Heart left ventricle (tissue), 16 donors: ENCODE results near the gene SYNPO2. TPM values are rescaled to one million over a fixed set of nuclear protein-coding genes. Genes with fewer than 3 reads are reported as not detected.

ENCODE experiments used
- ATAC-seq, 4 donors: fragments of 200-7000 bp; cut with Tn5 transposase; one replicate each; pipeline ENCODE4 v1.9.1; 2020 to 2022; ENCODE audit warnings: moderate library complexity in 4 of 4, mild to moderate bottlenecking in 3 of 4, moderate number of reproducible peaks in 1 of 4
- DNase-seq, 5 donors: peaks; one replicate each; pipeline ENCODE4 v3.0.0-alpha.2; 2020
- H3K27ac ChIP-seq, 12 donors: fragments of 200-600 bp; sonication (generic) in 4 of 12; one replicate each; pipeline versions ENCODE4 v1.5.0 to v1.8.0; 2016 to 2022; ENCODE audit warnings: mild to moderate bottlenecking in 2 of 12
- H3K27me3 ChIP-seq, 9 donors: fragments of 200-600 bp; sonication (generic) in 2 of 9; one replicate each; pipeline versions ENCODE4 v1.5.1 to v1.8.0; 2016 to 2022; ENCODE audit warnings: mild to moderate bottlenecking in 3 of 9
- H3K36me3 ChIP-seq, 9 donors: fragments of 200-600 bp; sonication (generic) in 2 of 9; one replicate each; pipeline versions ENCODE4 v1.5.0 to v1.8.0; 2018 to 2022; ENCODE audit warnings: mild to moderate bottlenecking in 2 of 9
- H3K4me1 ChIP-seq, 12 donors: fragments of 200-600 bp; sonication (generic) in 4 of 12; one replicate each; pipeline versions ENCODE4 v1.5.0 to v1.8.0; 2016 to 2022; ENCODE audit warnings: mild to moderate bottlenecking in 3 of 12
- H3K4me3 ChIP-seq, 12 donors: fragments of 200-600 bp; sonication (generic) in 4 of 12; one replicate each; pipeline versions ENCODE4 v1.5.0 to v1.8.0; 2017 to 2022; ENCODE audit warnings: mild to moderate bottlenecking in 9 of 12, moderate library complexity in 4 of 12
- H3K9me3 ChIP-seq, 12 donors: fragments of 200-600 bp; sonication (generic) in 4 of 12; one replicate each; pipeline versions ENCODE4 v1.5.0 to v1.8.0; 2016 to 2022; ENCODE audit warnings: mild to moderate bottlenecking in 1 of 12
- POLR2A ChIP-seq, 2 donors: fragments of 450-650 bp; IDR thresholded peaks; one replicate each; pipeline ENCODE4 v1.6.1; 2017; ENCODE audit warnings: antibody characterized with exemption in 2 of 2, mild to moderate bottlenecking in 2 of 2, moderate library complexity in 2 of 2
- WGBS, 4 donors: extraction: QIAGEN DNeasy Blood & Tissue Kit in 2 of 4; methylation state at CpG; one replicate each; pipeline versions ENCODE4 v1.1.5 to v1.1.7; 2013 to 2018; 5-methylcytosine and 5-hydroxymethylcytosine counted together
- intact Hi-C, 10 donors: fragments of 100-400 bp; cut with DNase I; formaldehyde crosslinking; loops; one replicate each; pipeline versions ENCODE4 v1.11.1 to v1.14.2; 2022
- polyA plus RNA-seq, 2 donors: library from polyadenylated mRNA; stranded (reverse); fragments of 200-250 nt; gene quantifications; one replicate each; pipeline ENCODE4 v1.2.3, GENCODE V29; 2013
- total RNA-seq, 9 donors: library from RNA; depleted of rRNA in 2 of 9; stranded (reverse); fragments of >200 nt in 2 of 9; fragmentation: NEBNext Ultra II Directional in 3 of 9; extraction: Animal tissue kit (Norgen Biotek cat#: 25700) in 3 of 9; gene quantifications; one replicate each; pipeline versions ENCODE4 v1.1.0 to v1.2.4, GENCODE V29; 2016 to 2023
- TF ChIP-seq, protein P1 (sequence below), 12 donors: fragments of 200-600 bp; sonication (generic) in 4 of 12; IDR thresholded peaks; one replicate each; pipeline versions ENCODE4 v1.5.0 to v1.8.0; 2018 to 2022; ENCODE audit warnings: antibody characterized with exemption in 12 of 12, mild to moderate bottlenecking in 5 of 12
- donor health status: ischemic (EF 13 %, LVEDD 7.1; RV severe dilation, severe dysfunction).
- donor health status: healthy with polysubstance abuse.
- donor health status: DM: no; HTN: yes; CAD: no.
- donor health status: DM: no; HTN: no; CAD: no.
- donor health status: ischemic (EF 25% LVEDD 6.9; RV normal size, moderate dysfunction).
- donor health status: ischemic (EF 25% LVEDD 5.7; RV mildly dilated, moderate dysfunction).
- donor health status: healthy.
- donor health status: DM: yes; HTN: yes; CAD: no.
- donor health status: ischemic (EF 35%, LVEDD 5.7; RV mildly dilated, moderate dysfunction).
- donor health status: nonischemic (EF 11% LVEDD 7.7; RV severe dilation, severe dysfunction).
- donor health status: DM: yes; HTN: yes; CAD: no.
- donor health status: PGD.
- donor health status: ischemic (EF 29% LVEDD 5.4; RV normal size, mild dysfunction).
- donor health status: nonischemic (EF 23%, LVEDD 6.1; RV moderate dilation, normal function).

Gene SYNPO2
- total and polyA plus RNA-seq, 11 donors = 31.2 to 290 (median 231) TPM

DNA sequence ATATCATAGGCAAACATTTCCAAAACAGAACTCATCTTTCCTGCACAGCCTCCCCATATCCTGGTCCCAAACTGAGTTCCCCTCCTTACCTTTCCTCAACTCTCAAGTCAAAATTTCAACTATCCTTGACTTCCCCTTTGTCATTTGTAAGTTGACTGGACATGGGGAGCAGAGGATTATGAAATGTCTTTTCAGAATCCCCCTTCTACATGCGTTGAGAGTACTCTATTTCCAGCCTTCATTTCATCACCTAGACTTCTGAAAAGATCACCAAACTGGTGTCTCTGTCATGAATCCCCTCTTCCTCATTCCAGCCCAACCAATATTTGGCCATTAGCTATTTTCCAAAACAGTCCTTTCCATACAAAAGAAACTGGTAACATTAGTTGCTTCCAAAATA, 95.2 kb downstream of the SYNPO2 start:
- TF ChIP-seq, protein P1, sequence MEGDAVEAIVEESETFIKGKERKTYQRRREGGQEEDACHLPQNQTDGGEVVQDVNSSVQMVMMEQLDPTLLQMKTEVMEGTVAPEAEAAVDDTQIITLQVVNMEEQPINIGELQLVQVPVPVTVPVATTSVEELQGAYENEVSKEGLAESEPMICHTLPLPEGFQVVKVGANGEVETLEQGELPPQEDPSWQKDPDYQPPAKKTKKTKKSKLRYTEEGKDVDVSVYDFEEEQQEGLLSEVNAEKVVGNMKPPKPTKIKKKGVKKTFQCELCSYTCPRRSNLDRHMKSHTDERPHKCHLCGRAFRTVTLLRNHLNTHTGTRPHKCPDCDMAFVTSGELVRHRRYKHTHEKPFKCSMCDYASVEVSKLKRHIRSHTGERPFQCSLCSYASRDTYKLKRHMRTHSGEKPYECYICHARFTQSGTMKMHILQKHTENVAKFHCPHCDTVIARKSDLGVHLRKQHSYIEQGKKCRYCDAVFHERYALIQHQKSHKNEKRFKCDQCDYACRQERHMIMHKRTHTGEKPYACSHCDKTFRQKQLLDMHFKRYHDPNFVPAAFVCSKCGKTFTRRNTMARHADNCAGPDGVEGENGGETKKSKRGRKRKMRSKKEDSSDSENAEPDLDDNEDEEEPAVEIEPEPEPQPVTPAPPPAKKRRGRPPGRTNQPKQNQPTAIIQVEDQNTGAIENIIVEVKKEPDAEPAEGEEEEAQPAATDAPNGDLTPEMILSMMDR (IDR thresholded peaks at IDR 0.05) = no peak
- TF ChIP-seq POLR2A (IDR thresholded peaks at IDR 0.05) = no peak
- Histone ChIP-seq H3K9me3 (no peaks in the 10 kb centered on the region), H3K27me3 (no peaks in the 10 kb centered on the region), H3K4me1 (peaks cover 3 to 97% (median 58%) of the 10 kb centered on the region in 12 donors), H3K36me3 (no peaks in the 10 kb centered on the region), H3K27ac (peak overlapping the region in 10 of 12 donors; percentile 11 to 87 (median 55)), H3K4me3 (peak overlapping the region in 1 of 12 donors; percentile 8)
- intact Hi-C loops = loop anchor here (5.0 to 10.0 kb wide), 13 partner anchors 43 to 1071 kb away; partner anchors contain the start of gene USP53 (in 1 of the 10)
- ATAC-seq (no peak), DNase-seq (no peak)
- 31 to 51% (median 43%) methylated on average over 1 of the region's 1 CpG for whole genome bisulfite sequencing, 4 donors

DNA sequence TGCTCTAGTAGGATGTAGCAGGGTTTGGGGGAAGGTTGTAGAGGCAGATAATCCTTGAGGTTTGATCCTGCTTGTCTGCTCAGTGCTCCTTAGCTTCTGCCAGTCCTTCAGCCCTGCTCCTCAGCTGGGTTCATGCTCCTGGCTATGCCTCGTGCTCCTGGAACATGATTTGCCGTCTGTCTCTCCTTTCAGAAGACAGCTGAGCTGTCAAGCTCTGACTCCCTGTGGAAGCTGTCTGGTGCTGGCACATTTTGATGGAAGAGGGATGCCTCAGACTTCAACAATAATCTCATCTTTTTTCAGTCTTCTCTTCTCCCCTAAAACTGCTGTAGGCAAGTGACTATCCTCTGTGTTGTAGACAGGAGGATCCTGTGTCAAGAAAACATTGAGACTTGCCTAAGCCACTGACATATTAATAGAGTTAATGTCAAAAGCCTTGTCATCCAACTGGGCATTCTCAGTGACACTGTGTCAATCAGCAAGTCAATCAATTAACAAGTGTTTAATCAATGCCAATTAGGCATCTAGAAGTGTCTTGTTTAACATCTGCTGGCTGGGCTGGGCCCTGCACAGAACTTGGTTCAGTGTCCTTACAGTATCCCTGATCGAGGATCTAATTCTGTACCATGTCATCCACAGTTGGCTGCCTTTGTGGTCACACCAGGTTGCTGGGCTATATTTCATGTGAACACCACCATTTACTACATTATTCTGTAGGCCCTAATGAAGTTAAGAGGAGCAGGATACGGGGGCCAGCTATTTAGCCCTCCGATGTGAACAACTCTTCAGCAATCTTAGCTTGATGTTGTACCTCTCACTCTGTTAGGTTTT, 96.7 kb downstream of the SYNPO2 start:
- peak in 2 of 4 donors; percentile 5 to 15 for ATAC-seq
- Histone ChIP-seq H3K4me1 (peaks cover 3 to 96% (median 60%) of the 10 kb centered on the region in 12 donors), H3K27me3 (no peaks in the 10 kb centered on the region), H3K4me3 (no peak overlapping the region), H3K36me3 (no peaks in the 10 kb centered on the region), H3K9me3 (no peaks in the 10 kb centered on the region), H3K27ac (peak overlapping the region in 10 of 12 donors; percentile 11 to 87 (median 55))
- no peak for DNase-seq
- no peak for TF ChIP-seq POLR2A (IDR thresholded peaks at IDR 0.05)
- TF ChIP-seq, protein P1 (IDR thresholded peaks at IDR 0.05) = no peak
- WGBS, 4 donors = 68 to 76% (median 74%) methylated on average over 5 of the region's 5 CpGs
- intact Hi-C loops = loop anchor here in 6 of 10 donors (5.0 to 10.0 kb wide), 4 partner anchors 42 to 1069 kb away; partner anchors contain the start of gene USP53 (in 1 of the 6)

DNA sequence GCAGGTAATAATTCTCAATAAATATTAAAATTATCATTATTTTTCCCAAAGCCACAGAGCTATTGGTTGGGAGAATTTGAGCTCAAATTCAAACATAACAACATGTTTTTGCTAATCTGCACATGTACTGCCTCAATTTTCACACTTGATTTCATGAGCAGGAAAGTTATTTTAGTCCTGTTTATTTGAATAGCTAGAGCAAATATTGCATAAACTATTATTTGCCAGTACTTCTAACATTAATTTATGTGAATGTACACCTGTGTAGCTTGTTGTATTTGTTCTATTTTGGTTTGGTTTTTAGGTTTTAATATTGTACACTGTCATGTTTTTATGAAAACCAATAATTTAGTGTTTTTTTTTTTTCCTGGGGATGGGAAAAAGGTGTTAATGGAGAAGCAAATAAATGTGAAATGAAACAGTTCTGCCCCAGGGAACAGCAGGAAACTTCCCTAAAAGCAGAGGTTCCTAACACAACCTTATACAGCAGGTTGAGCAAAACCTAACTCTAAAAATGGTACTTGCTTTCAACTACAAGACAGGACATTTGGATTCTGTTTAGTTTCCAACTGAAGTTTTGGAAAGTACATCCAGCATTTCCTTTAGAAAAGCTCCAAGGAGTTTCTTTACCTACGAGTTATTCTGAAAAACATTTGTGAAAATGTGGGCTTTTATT, 99.4 kb downstream of the SYNPO2 start:
- Histone ChIP-seq H3K4me1 (peaks cover under 1 to 80% (median 44%) of the 10 kb centered on the region in 12 donors), H3K27me3 (no peaks in the 10 kb centered on the region), H3K9me3 (no peaks in the 10 kb centered on the region), H3K27ac (peak overlapping the region in 10 of 12 donors; percentile 36 to 87 (median 70)), H3K4me3 (no peak overlapping the region), H3K36me3 (no peaks in the 10 kb centered on the region)
- TF ChIP-seq POLR2A (IDR thresholded peaks at IDR 0.05) = no peak
- TF ChIP-seq, protein P1 (IDR thresholded peaks at IDR 0.05) = no peak
- intact Hi-C loops = loop anchor here in 6 of 10 donors (5.0 to 10.0 kb wide), 4 partner anchors 39 to 1067 kb away; partner anchors contain the start of gene USP53 (in 1 of the 6)
- WGBS, 4 donors = 52 to 80% (median 71%) methylated on average over 1 of the region's 1 CpG
- ATAC-seq (no peak), DNase-seq (no peak)

DNA sequence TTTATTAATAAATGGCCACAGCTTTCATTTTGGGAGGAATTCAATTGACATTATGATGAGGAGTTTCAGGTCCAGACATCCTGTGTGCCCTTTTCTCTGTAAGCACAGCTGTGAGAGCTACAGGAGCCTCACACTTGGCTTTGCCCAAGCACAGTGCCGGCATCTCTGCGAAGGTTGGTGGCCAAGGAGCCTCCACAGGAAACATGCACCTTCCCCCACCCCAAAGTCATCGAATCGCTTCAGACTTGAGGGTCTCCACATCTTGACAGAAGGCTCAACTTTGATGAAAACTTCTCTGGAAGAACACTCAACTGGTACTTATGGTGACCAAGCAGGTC, 100.0 kb downstream of the SYNPO2 start:
- ATAC-seq (no peak), DNase-seq (no peak)
- Histone ChIP-seq H3K27me3 (no peaks in the 10 kb centered on the region), H3K9me3 (no peaks in the 10 kb centered on the region), H3K36me3 (no peaks in the 10 kb centered on the region), H3K4me1 (peaks cover 0 to 78% (median 40%) of the 10 kb centered on the region in 12 donors), H3K4me3 (no peak overlapping the region), H3K27ac (peak overlapping the region in 11 of 12 donors; percentile 6 to 87 (median 69))
- WGBS, 4 donors = 88 to 94% (median 93%) methylated on average over 4 of the region's 4 CpGs
- TF ChIP-seq POLR2A (IDR thresholded peaks at IDR 0.05) = no peak
- TF ChIP-seq, protein P1 (IDR thresholded peaks at IDR 0.05) = no peak
- intact Hi-C loops = loop anchor here in 6 of 10 donors (5.0 to 10.0 kb wide), 4 partner anchors 39 to 1066 kb away; partner anchors contain the start of gene USP53 (in 1 of the 6)
